Vagina (tissue), 2 donors: ENCODE results near the gene PRRC2B. TPM values are rescaled to one million over a fixed set of nuclear protein-coding genes. Genes with fewer than 3 reads are reported as not detected.
"Not testable (repeated sequence)": the region's sequence is repeated elsewhere in the genome, so short reads cannot be mapped to it uniquely, and the experiment has no call there.

Experiments
- DNase-seq, 2 donors: peaks; one replicate each; pipeline ENCODE4 v3.0.0-alpha.2; 2017; ENCODE audit errors: extremely low spot score in 2 of 2
- H3K27ac ChIP-seq: fragments of 200-600 bp; sonication (generic); one replicate; pipeline ENCODE4 v1.5.1; 2019
- H3K27me3 ChIP-seq: fragments of 200-600 bp; sonication (generic); one replicate; pipeline ENCODE4 v1.5.1; 2019
- H3K36me3 ChIP-seq, 2 donors: fragments of 200-600 bp; sonication (generic); one replicate each; pipeline ENCODE4 v1.5.1; 2017 to 2019
- H3K4me1 ChIP-seq: fragments of 200-600 bp; sonication (generic); one replicate; pipeline ENCODE4 v1.5.1; 2019
- H3K4me3 ChIP-seq, 2 donors: fragments of 200-600 bp; sonication (generic); 1 replicate in 1 of 2; 2 replicates in 1 of 2; pipeline ENCODE4 v1.5.1; 2016 to 2019
- H3K9me3 ChIP-seq: fragments of 200-600 bp; sonication (generic); one replicate; pipeline ENCODE4 v1.5.1; 2019
- CTCF ChIP-seq, 3 experiments: fragments of 450-650 bp in 2 of 3; fragments of 200-600 bp in 1 of 3; sonication (generic) in 1 of 3; IDR thresholded peaks; one replicate each; pipeline ENCODE4 v1.5.1; 2017 to 2019; ENCODE audit warnings: antibody characterized with exemption in 3 of 3, mild to moderate bottlenecking in 2 of 3, moderate library complexity in 2 of 3
- POLR2A ChIP-seq, 2 donors: fragments of 450-650 bp; IDR thresholded peaks; one replicate each; pipeline ENCODE4 v1.6.1; 2017; ENCODE audit warnings: antibody characterized with exemption in 2 of 2, mild to moderate bottlenecking in 2 of 2, moderate library complexity in 2 of 2
- POLR2AphosphoS5 ChIP-seq, 2 donors: sonication (generic); formaldehyde crosslinking; IDR thresholded peaks; one replicate each; pipeline ENCODE4 v1.9.0; 2017; ENCODE audit warnings: antibody characterized with exemption in 2 of 2, mild to moderate bottlenecking in 2 of 2, low read depth in 1 of 2; ENCODE audit not compliant: insufficient read depth in 1 of 2
- intact Hi-C: fragments of 100-400 bp; cut with DNase I; formaldehyde crosslinking; loops from one replicate; pipeline ENCODE4 v1.15.1; 2023
- total RNA-seq: library from RNA; depleted of rRNA; stranded (reverse); fragments of >200 nt; gene quantifications from one replicate; pipeline ENCODE4 v1.2.3, GENCODE V29; 2016

The PRRC2B gene
- 116 TPM for total RNA-seq

- peak in 1 of 2 donors; percentile 66 for TF ChIP-seq POLR2A (IDR thresholded peaks at IDR 0.05)
- peak in 1 of 3 experiments; percentile 39 for TF ChIP-seq CTCF (IDR thresholded peaks at IDR 0.05)
- peak in 1 of 2 donors; percentile 57 for TF ChIP-seq POLR2AphosphoS5 (IDR thresholded peaks at IDR 0.05; ENCODE audit: insufficient read depth in 1 of 2, low read depth in 1 of 2)
- Histone ChIP-seq H3K27me3 (no peaks in the 10 kb centered on the region), H3K4me1 (peaks cover 49% of the 10 kb centered on the region), H3K4me3 (peak within 1 kb of the TSS; percentile 68 to 83), H3K9me3 (no peaks in the 10 kb centered on the region), H3K36me3 (no peaks in the 10 kb centered on the region), H3K27ac (peak within 1 kb of the TSS; percentile 97)
- intact Hi-C loops: no loop called here
- DNase-seq: no peak
Measured at GRCh38 chr9:131393622-131394463, at the start of gene PRRC2B. PRRC2B (plus strand) TSS chr9:131394086; CDS start chr9:131430145, 36,059 bp downstream.

GRCh38 chr9:131344931-131345535, 48.9 kb upstream of the PRRC2B start:
- H3K4me3 ChIP-seq, H3K27me3 ChIP-seq, H3K9me3 ChIP-seq, H3K36me3 ChIP-seq, DNase-seq, H3K27ac ChIP-seq, H3K4me1 ChIP-seq, intact Hi-C loops: not testable (repeated sequence)

GRCh38 chr9:131346559-131346958, 47.3 kb upstream of the PRRC2B start:
- no peaks in the 10 kb centered on the region for H3K9me3 ChIP-seq
- intact Hi-C loops: no loop called here
- H3K27me3 ChIP-seq: no peaks in the 10 kb centered on the region
- TF ChIP-seq POLR2AphosphoS5 (IDR thresholded peaks at IDR 0.05; ENCODE audit: insufficient read depth in 1 of 2, low read depth in 1 of 2): no peak
- TF ChIP-seq POLR2A (IDR thresholded peaks at IDR 0.05): no peak
- no peak for TF ChIP-seq CTCF (IDR thresholded peaks at IDR 0.05)
- no peak for DNase-seq
- no peak overlapping the region for H3K27ac ChIP-seq
- no peak overlapping the region for H3K4me3 ChIP-seq
- H3K36me3 ChIP-seq: no peaks in the 10 kb centered on the region
- peaks cover 11% of the 10 kb centered on the region for H3K4me1 ChIP-seq

GRCh38 chr9:131347376-131348020, 46.4 kb upstream of the PRRC2B start:
- Histone ChIP-seq H3K4me3 (no peak overlapping the region), H3K36me3 (no peaks in the 10 kb centered on the region), H3K9me3 (no peaks in the 10 kb centered on the region), H3K27me3 (no peaks in the 10 kb centered on the region), H3K27ac (no peak overlapping the region), H3K4me1 (peaks cover 11% of the 10 kb centered on the region)
- TF ChIP-seq POLR2A (IDR thresholded peaks at IDR 0.05) (no peak), CTCF (IDR thresholded peaks at IDR 0.05) (no peak), POLR2AphosphoS5 (IDR thresholded peaks at IDR 0.05; ENCODE audit: insufficient read depth in 1 of 2, low read depth in 1 of 2) (no peak)
- no peak for DNase-seq
- intact Hi-C loops: no loop called here

GRCh38 chr9:131348631-131349521, 45.0 kb upstream of the PRRC2B start:
- no peak for DNase-seq
- peaks cover 11% of the 10 kb centered on the region for H3K4me1 ChIP-seq
- H3K36me3 ChIP-seq: no peaks in the 10 kb centered on the region
- H3K9me3 ChIP-seq: no peaks in the 10 kb centered on the region
- H3K27me3 ChIP-seq: no peaks in the 10 kb centered on the region
- no peak overlapping the region for H3K27ac ChIP-seq
- H3K4me3 ChIP-seq: no peak overlapping the region
- intact Hi-C loops: no loop called here
- TF ChIP-seq POLR2A (IDR thresholded peaks at IDR 0.05) (no peak), POLR2AphosphoS5 (IDR thresholded peaks at IDR 0.05; ENCODE audit: insufficient read depth in 1 of 2, low read depth in 1 of 2) (no peak), CTCF (IDR thresholded peaks at IDR 0.05) (no peak)
